Keratinocyte (primary cell): ENCODE results near the gene PABPC3.

Experiments
- EZH2 ChIP-seq: IDR thresholded peaks from one replicate; pipeline ENCODE4 v1.6.1; 2012; ENCODE audit warnings: inconsistent platforms, mild to moderate bottlenecking, low read length, moderate library complexity
- TF ChIP-seq, protein P1 (sequence below), 3 experiments: IDR thresholded peaks in 1 of 3; conservative IDR thresholded peaks in 1 of 3; optimal IDR thresholded peaks in 1 of 3; 2 replicates in 2 of 3; 3 replicates in 1 of 3; pipeline versions ENCODE3 to v1.5.1; 2011; ENCODE audit warnings: low read length in 3 of 3, mild to moderate bottlenecking in 3 of 3, moderate library complexity in 2 of 3, control low read depth in 1 of 3, inconsistent platforms in 1 of 3; ENCODE audit not compliant: insufficient read depth in 2 of 3; ENCODE audit errors: extremely low read depth in 1 of 3

DNA sequence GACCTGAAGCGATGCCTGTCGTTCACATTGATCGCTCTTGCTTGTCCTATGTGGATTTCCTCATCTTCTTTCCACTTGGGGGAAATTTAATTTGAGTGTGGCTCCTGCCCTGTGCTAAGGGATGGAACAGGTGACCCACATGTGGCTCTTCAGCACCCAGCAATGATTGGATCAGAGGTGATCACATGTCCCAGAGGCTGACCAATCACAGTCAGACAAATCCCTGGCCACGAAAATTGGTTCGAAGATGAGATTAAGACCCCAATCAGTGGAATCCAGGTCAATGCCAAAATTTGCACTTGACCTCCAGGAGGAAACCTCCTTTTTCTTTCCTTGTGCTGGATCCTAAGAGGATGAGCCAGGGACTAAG is 52.5 kb downstream of the PABPC3 start:
- TF ChIP-seq, protein P1, sequence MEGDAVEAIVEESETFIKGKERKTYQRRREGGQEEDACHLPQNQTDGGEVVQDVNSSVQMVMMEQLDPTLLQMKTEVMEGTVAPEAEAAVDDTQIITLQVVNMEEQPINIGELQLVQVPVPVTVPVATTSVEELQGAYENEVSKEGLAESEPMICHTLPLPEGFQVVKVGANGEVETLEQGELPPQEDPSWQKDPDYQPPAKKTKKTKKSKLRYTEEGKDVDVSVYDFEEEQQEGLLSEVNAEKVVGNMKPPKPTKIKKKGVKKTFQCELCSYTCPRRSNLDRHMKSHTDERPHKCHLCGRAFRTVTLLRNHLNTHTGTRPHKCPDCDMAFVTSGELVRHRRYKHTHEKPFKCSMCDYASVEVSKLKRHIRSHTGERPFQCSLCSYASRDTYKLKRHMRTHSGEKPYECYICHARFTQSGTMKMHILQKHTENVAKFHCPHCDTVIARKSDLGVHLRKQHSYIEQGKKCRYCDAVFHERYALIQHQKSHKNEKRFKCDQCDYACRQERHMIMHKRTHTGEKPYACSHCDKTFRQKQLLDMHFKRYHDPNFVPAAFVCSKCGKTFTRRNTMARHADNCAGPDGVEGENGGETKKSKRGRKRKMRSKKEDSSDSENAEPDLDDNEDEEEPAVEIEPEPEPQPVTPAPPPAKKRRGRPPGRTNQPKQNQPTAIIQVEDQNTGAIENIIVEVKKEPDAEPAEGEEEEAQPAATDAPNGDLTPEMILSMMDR (optimal IDR thresholded peaks at IDR 0.05 in 1 of 3, IDR thresholded peaks at IDR 0.05 in 1 of 3, conservative IDR thresholded peaks at IDR 0.05 in 1 of 3; ENCODE audit: extremely low read depth in 1 of 3, insufficient read depth in 2 of 3, low read length in 3 of 3): no peak
- TF ChIP-seq EZH2: no peak
